CD4-positive, alpha-beta T cell treated with Interleukin-10 for 1 hour (primary cell): ENCODE data around the gene OR7E24.

Experiments
- DNase-seq: peaks from one replicate; pipeline ENCODE4 v3.0.0-alpha.2; 2020

Gene OR7E24

GRCh38 chr19:9250630-9251029, at the start of gene OR7E24:
TSS of gene OR7E24 (plus strand) at chr19:9250930. CDS start at chr19:9251044, 114 bp downstream.
- DNase-seq, result no peak

- peak; percentile 68 for DNase-seq
Measured at GRCh38 chr19:9205501-9206113, 45.1 kb upstream of the OR7E24 start.

GRCh38 chr19:9219489-9219888, 31.2 kb upstream of the OR7E24 start, which contains the start of gene OR7D4:
TSS of gene OR7D4 (minus strand) at chr19:9219589. CDS start at chr19:9214837, 4,752 bp downstream.
- no peak for DNase-seq

GRCh38 chr19:9251236-9251635, 506 bp downstream of the OR7E24 start:
- DNase-seq, result no peak

- DNase-seq, result peak; percentile 14
Measured at GRCh38 chr19:9283485-9283884, 32.8 kb downstream of the OR7E24 start.

GRCh38 chr19:9289231-9289884, 38.6 kb downstream of the OR7E24 start:
- DNase-seq, result no peak

- no peak for DNase-seq
Measured at GRCh38 chr19:9295411-9295849, 44.7 kb downstream of the OR7E24 start.

- DNase-seq, result no peak
Measured at GRCh38 chr19:9296336-9296735, 45.6 kb downstream of the OR7E24 start.
